Fibroblast of lung (primary cell): Measurements from ENCODE around the gene CPN2. TPM values are rescaled to one million over a fixed set of nuclear protein-coding genes. Genes with fewer than 3 reads are reported as not detected.

Source experiments
- DNase-seq, 2 donors: peaks; one replicate each; pipeline versions ENCODE4 v3.0.0 to v3.0.0-alpha.2; 2010; ENCODE audit warnings: low read depth in 2 of 2
- H2AFZ ChIP-seq: 2 replicates; pipeline ENCODE4 v1.5.1; 2012; ENCODE audit warnings: low read length, control low read depth, inconsistent platforms
- H3K27ac ChIP-seq: 2 replicates; pipeline ENCODE4 v1.5.1; 2011; ENCODE audit warnings: low read length, control low read depth; ENCODE audit not compliant: insufficient read depth
- H3K27me3 ChIP-seq: 2 replicates; pipeline ENCODE4 v1.5.1; 2011; ENCODE audit warnings: mild to moderate bottlenecking, low read length; ENCODE audit not compliant: control insufficient read depth, insufficient read depth
- H3K36me3 ChIP-seq: 2 replicates; pipeline ENCODE4 v1.5.1; 2011; ENCODE audit warnings: low read length; ENCODE audit not compliant: control insufficient read depth, insufficient read depth
- H3K4me1 ChIP-seq: 2 replicates; pipeline ENCODE4 v1.5.1; 2011; ENCODE audit warnings: low read length; ENCODE audit not compliant: control insufficient read depth, insufficient read depth; ENCODE audit errors: extremely low read depth
- H3K4me2 ChIP-seq: 2 replicates; pipeline ENCODE4 v1.5.1; 2011; ENCODE audit warnings: low read length, control low read depth; ENCODE audit not compliant: insufficient read depth; ENCODE audit errors: extremely low read depth
- H3K4me3 ChIP-seq, 4 experiments: fragments of 200-600 bp in 1 of 4; sonication (generic) in 1 of 4; replicated peaks in 1 of 4; 2 replicates each; pipeline ENCODE4 v1.5.1; 2011 to 2016; ENCODE audit warnings: low read length in 4 of 4, low read depth in 3 of 4, mild to moderate bottlenecking in 3 of 4, control low read depth in 2 of 4, inconsistent platforms in 1 of 4, mixed read lengths in 1 of 4; ENCODE audit not compliant: insufficient read depth in 1 of 4; ENCODE audit errors: control extremely low read depth in 1 of 4
- H3K79me2 ChIP-seq: 2 replicates; pipeline ENCODE4 v1.5.1; 2012; ENCODE audit warnings: mild to moderate bottlenecking, low read length, inconsistent platforms; ENCODE audit not compliant: control insufficient read depth, insufficient read depth
- H3K9ac ChIP-seq: 2 replicates; pipeline ENCODE4 v1.5.1; 2011; ENCODE audit warnings: mild to moderate bottlenecking, low read length, control low read depth; ENCODE audit not compliant: insufficient read depth
- H3K9me3 ChIP-seq: 2 replicates; pipeline ENCODE4 v1.5.1; 2012; ENCODE audit warnings: low read depth, low read length; ENCODE audit not compliant: control insufficient read depth, insufficient read depth
- H4K20me1 ChIP-seq: 2 replicates; pipeline ENCODE4 v1.5.1; 2011; ENCODE audit warnings: low read length; ENCODE audit not compliant: control insufficient read depth, insufficient read depth; ENCODE audit errors: extremely low read depth
- CTCF ChIP-seq, 2 donors: IDR thresholded peaks in 1 of 2; conservative IDR thresholded peaks in 1 of 2; 1 replicate in 1 of 2; 2 replicates in 1 of 2; pipeline ENCODE4 v1.5.1; 2011 to 2012; ENCODE audit warnings: low read length in 2 of 2, control low read depth in 1 of 2, inconsistent platforms in 1 of 2, low read depth in 1 of 2, mild to moderate bottlenecking in 1 of 2
- EZH2 ChIP-seq: IDR thresholded peaks from 2 replicates; pipeline ENCODE4 v1.5.1; 2012; ENCODE audit warnings: low read length, control low read depth, mild to moderate bottlenecking; ENCODE audit errors: missing control alignments
- polyA plus RNA-seq, 2 donors: library from polyadenylated mRNA; depleted of rRNA in 1 of 2; stranded (reverse) in 1 of 2; unstranded in 1 of 2; fragments of >200 nt; gene quantifications; 2 replicates each; pipeline ENCODE4 v1.2.1, GENCODE V29; 2011 to 2012; ENCODE audit warnings: missing spikeins in 1 of 2
- total RNA-seq: library from RNA; depleted of rRNA; stranded (reverse); fragments of >200 nt; gene quantifications from 2 replicates; pipeline ENCODE4 v1.2.1, GENCODE V29; 2014

The CPN2 gene
- total and polyA plus RNA-seq, 2 donors (not counting 1 experiment from before 2014, with no cell fraction given): not detected

DNA sequence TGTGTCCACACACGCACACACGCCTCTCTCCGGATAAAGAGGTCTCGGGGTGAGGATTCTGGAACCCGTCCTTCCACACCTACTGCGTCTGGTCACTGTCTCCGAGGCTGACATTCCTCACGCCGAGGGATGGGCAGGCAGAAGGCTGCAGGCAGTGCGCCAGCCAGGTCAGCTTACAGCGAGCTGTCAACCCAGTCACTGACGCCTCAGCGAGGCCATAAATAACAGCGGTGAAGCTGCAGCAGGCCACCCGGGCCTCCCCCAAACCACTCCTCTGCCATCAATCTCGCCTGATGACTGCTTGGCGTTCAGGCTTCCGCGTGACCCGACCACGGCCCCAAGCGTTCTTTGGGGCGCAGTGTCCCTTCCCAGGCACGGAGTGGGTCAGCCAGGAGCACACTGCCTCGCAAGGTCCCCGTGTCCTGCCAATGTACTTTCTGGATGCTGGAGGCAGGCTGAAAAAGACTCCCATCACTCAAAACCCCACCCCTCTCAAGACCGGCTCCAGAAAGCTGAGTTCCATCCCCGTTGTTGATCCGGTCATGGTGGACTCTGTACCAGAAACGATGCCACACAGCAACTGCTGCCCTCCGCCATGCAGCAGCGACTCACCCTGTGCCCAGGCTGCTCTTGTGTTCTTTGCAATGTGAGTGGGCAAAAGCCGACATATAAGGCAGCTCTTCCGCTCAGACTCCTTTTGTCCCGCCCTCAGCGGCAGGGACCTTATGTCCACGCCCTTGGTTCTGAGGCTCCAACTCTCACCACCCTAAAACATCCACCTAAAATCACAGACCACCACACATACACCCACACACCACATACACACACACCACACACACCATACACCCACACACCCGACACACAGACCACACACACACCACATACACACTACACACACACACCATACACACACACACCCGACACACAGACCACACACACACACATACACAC lies 27.1 kb downstream of the CPN2 start:
- no peak for TF ChIP-seq EZH2
- TF ChIP-seq CTCF (conservative IDR thresholded peaks at IDR 0.05 in 1 of 2, IDR thresholded peaks at IDR 0.05 in 1 of 2; ENCODE audit: low read depth in 1 of 2, low read length in 2 of 2): no peak
- Histone ChIP-seq H3K36me3 (no peaks in the 10 kb centered on the region), H3K4me1 (peaks cover 7% of the 10 kb centered on the region), H3K4me2 (peak overlapping the region; percentile 79), H2AFZ (peak overlapping the region; percentile 69), H3K9me3 (no peaks in the 10 kb centered on the region), H3K27me3 (peaks cover 13% of the 10 kb centered on the region), H3K4me3 (peak overlapping the region; percentile 9 to 33 (median 23)), H3K27ac (peak overlapping the region; percentile 25), H3K79me2 (no peaks in the 10 kb centered on the region), H3K9ac (peak overlapping the region; percentile 54), H4K20me1 (no peaks in the 10 kb centered on the region)
- peak; percentile 54 to 70 for DNase-seq

DNA sequence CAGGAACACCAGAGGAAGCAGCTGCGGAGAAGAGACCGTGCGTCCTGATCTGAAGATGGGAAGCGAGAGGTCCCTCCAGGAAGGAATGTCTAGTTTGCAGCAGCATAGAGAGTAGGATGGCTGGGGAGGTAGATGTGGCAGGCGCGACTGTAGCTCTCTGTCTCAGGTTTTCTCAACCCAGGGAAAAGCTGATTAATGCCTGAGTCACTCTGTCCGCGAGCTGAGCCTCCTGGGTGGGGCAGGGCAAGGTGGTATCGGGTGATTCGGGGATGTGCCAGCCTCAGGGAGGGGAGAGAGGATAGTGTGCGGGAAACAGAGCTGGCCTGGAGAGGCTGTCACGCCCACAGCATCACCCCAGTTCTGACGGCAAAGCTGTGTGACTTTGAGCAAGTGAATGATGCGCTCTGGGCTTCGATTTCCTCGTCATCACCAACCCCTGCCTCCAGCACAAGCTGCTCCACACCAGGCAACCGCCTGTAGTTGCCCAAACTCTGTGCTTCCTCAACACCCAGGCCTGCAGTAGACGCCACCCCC lies 28.4 kb downstream of the CPN2 start:
- no peaks in the 10 kb centered on the region for H3K9me3 ChIP-seq
- H2AFZ ChIP-seq: no peak overlapping the region
- no peak overlapping the region for H3K27ac ChIP-seq
- peaks cover 19% of the 10 kb centered on the region for H3K27me3 ChIP-seq
- no peaks in the 10 kb centered on the region for H3K79me2 ChIP-seq
- TF ChIP-seq EZH2 (no peak), CTCF (conservative IDR thresholded peaks at IDR 0.05 in 1 of 2, IDR thresholded peaks at IDR 0.05 in 1 of 2; ENCODE audit: low read depth in 1 of 2, low read length in 2 of 2) (no peak)
- no peaks in the 10 kb centered on the region for H4K20me1 ChIP-seq
- peaks cover 7% of the 10 kb centered on the region for H3K4me1 ChIP-seq
- no peak overlapping the region for H3K4me2 ChIP-seq
- no peaks in the 10 kb centered on the region for H3K36me3 ChIP-seq
- peak; percentile 49 to 85 for DNase-seq
- no peak overlapping the region for H3K4me3 ChIP-seq
- no peak overlapping the region for H3K9ac ChIP-seq
